Keratinocyte (primary cell): ENCODE data around the gene FLNB. TPM values are rescaled to one million over a fixed set of nuclear protein-coding genes. Genes with fewer than 3 reads are reported as not detected.

Experiments used
- DNase-seq: peaks from one replicate; pipeline ENCODE4 v3.0.0-alpha.2; 2011; ENCODE audit warnings: low read depth, missing footprints, low spot score
- FAIRE-seq: peaks from 2 replicates; lab custom pipeline; 2011; peaks lifted over from hg19 to GRCh38; lab: Jason Lieb, UNC
- H2AFZ ChIP-seq: 2 replicates; pipeline ENCODE4 v1.6.0; 2012; ENCODE audit warnings: low read length, control low read depth, inconsistent platforms; ENCODE audit not compliant: control insufficient read depth
- H3K27ac ChIP-seq: 2 replicates; pipeline ENCODE4 v1.5.1; 2011; ENCODE audit warnings: low read length; ENCODE audit not compliant: control insufficient read depth, insufficient read depth
- H3K27me3 ChIP-seq: 3 replicates; pipeline ENCODE4 v1.6.0; 2011; ENCODE audit warnings: low read length; ENCODE audit not compliant: control insufficient read depth, insufficient read depth; ENCODE audit errors: extremely low read depth
- H3K36me3 ChIP-seq, 2 experiments: 2 replicates in 1 of 2; 3 replicates in 1 of 2; pipeline ENCODE4 v1.5.1; 2011; ENCODE audit warnings: low read length in 2 of 2, mild to moderate bottlenecking in 1 of 2; ENCODE audit not compliant: control insufficient read depth in 2 of 2, insufficient read depth in 2 of 2; ENCODE audit errors: extremely low read depth in 1 of 2
- H3K4me1 ChIP-seq: 3 replicates; pipeline ENCODE4 v1.5.1; 2011; ENCODE audit warnings: low read length; ENCODE audit not compliant: control insufficient read depth, insufficient read depth; ENCODE audit errors: extremely low read depth
- H3K4me2 ChIP-seq: 3 replicates; pipeline ENCODE4 v1.6.0; 2011; ENCODE audit warnings: low read depth, low read length; ENCODE audit not compliant: control insufficient read depth, insufficient read depth; ENCODE audit errors: extremely low read depth
- H3K4me3 ChIP-seq, 3 experiments: fragments of 200-600 bp in 1 of 3; sonication (generic) in 1 of 3; 2 replicates in 2 of 3; 3 replicates in 1 of 3; pipeline ENCODE4 v1.5.1; 2011 to 2016; ENCODE audit warnings: low read length in 3 of 3, mild to moderate bottlenecking in 3 of 3, control low read depth in 2 of 3, inconsistent platforms in 1 of 3, low read depth in 1 of 3, mixed read lengths in 1 of 3, mixed run types in 1 of 3, moderate library complexity in 1 of 3; ENCODE audit not compliant: control insufficient read depth in 2 of 3, insufficient read depth in 2 of 3; ENCODE audit errors: extremely low read depth in 1 of 3
- H3K79me2 ChIP-seq: 2 replicates; pipeline ENCODE4 v1.6.0; 2012; ENCODE audit warnings: low read length; ENCODE audit not compliant: control insufficient read depth, insufficient read depth
- H3K9ac ChIP-seq: 3 replicates; pipeline ENCODE4 v1.6.0; 2011; ENCODE audit warnings: low read length; ENCODE audit not compliant: control insufficient read depth, insufficient read depth; ENCODE audit errors: extremely low read depth
- H3K9me1 ChIP-seq: 3 replicates; pipeline ENCODE4 v1.6.0; 2011; ENCODE audit warnings: low read length; ENCODE audit not compliant: control insufficient read depth, insufficient read depth; ENCODE audit errors: extremely low read depth
- H3K9me3 ChIP-seq: 2 replicates; pipeline ENCODE4 v1.5.1; 2012; ENCODE audit warnings: low read depth, low read length; ENCODE audit not compliant: control insufficient read depth
- H4K20me1 ChIP-seq: 3 replicates; pipeline ENCODE4 v1.6.0; 2011; ENCODE audit warnings: low read length; ENCODE audit not compliant: control insufficient read depth, insufficient read depth; ENCODE audit errors: extremely low read depth
- EZH2 ChIP-seq: IDR thresholded peaks from one replicate; pipeline ENCODE4 v1.6.1; 2012; ENCODE audit warnings: inconsistent platforms, mild to moderate bottlenecking, low read length, moderate library complexity
- dilution Hi-C: fragments of 300-500 bp; cut with MboI; formaldehyde crosslinking; loops from one replicate; pipeline ENCODE4 v1.7.0; 2020; ENCODE audit warnings: low sequenced_read_pairs; ENCODE audit not compliant: extremely low pct_ligation_motif_present
- polyA plus RNA-seq, 5 experiments: library from polyadenylated mRNA; depleted of rRNA in 3 of 5; stranded (reverse) in 3 of 5; stranded (forward) in 1 of 5; unstranded in 1 of 5; fragments of >200 nt; gene quantifications; 1 replicate in 1 of 5; 2 replicates in 3 of 5; 3 replicates in 1 of 5; pipeline versions ENCODE4 v1.2.1 to v1.2.3, GENCODE V29; 2011 to 2012; ENCODE audit warnings: missing spikeins in 2 of 5, low read depth in 1 of 5, low replicate concordance in 1 of 5
- TF ChIP-seq, protein P1 (sequence below), 3 experiments: IDR thresholded peaks in 1 of 3; conservative IDR thresholded peaks in 1 of 3; optimal IDR thresholded peaks in 1 of 3; 2 replicates in 2 of 3; 3 replicates in 1 of 3; pipeline versions ENCODE3 to v1.5.1; 2011; ENCODE audit warnings: low read length in 3 of 3, mild to moderate bottlenecking in 3 of 3, moderate library complexity in 2 of 3, control low read depth in 1 of 3, inconsistent platforms in 1 of 3; ENCODE audit not compliant: insufficient read depth in 2 of 3; ENCODE audit errors: extremely low read depth in 1 of 3

Gene FLNB
- polyA plus RNA-seq, 1 donor (not counting 4 experiments of a cell fraction or from before 2014, with no cell fraction given) = 289 TPM

- DNase-seq (no peak), FAIRE-seq (no peak)
- Histone ChIP-seq H3K4me1 (no peaks in the 10 kb centered on the region), H3K9me1 (no peaks in the 10 kb centered on the region), H3K9me3 (no peaks in the 10 kb centered on the region), H3K4me2 (no peak overlapping the region), H4K20me1 (peaks cover 55% of the 10 kb centered on the region), H2AFZ (no peak overlapping the region), H3K4me3 (no peak overlapping the region), H3K79me2 (peaks cover 69% of the 10 kb centered on the region), H3K9ac (no peak overlapping the region), H3K36me3 (peaks cover 64 to 89% of the 10 kb centered on the region in 2 experiments), H3K27me3 (no peaks in the 10 kb centered on the region), H3K27ac (no peak overlapping the region)
- TF ChIP-seq EZH2 = no peak
- TF ChIP-seq, protein P1, sequence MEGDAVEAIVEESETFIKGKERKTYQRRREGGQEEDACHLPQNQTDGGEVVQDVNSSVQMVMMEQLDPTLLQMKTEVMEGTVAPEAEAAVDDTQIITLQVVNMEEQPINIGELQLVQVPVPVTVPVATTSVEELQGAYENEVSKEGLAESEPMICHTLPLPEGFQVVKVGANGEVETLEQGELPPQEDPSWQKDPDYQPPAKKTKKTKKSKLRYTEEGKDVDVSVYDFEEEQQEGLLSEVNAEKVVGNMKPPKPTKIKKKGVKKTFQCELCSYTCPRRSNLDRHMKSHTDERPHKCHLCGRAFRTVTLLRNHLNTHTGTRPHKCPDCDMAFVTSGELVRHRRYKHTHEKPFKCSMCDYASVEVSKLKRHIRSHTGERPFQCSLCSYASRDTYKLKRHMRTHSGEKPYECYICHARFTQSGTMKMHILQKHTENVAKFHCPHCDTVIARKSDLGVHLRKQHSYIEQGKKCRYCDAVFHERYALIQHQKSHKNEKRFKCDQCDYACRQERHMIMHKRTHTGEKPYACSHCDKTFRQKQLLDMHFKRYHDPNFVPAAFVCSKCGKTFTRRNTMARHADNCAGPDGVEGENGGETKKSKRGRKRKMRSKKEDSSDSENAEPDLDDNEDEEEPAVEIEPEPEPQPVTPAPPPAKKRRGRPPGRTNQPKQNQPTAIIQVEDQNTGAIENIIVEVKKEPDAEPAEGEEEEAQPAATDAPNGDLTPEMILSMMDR (optimal IDR thresholded peaks at IDR 0.05 in 1 of 3, IDR thresholded peaks at IDR 0.05 in 1 of 3, conservative IDR thresholded peaks at IDR 0.05 in 1 of 3; ENCODE audit: extremely low read depth in 1 of 3, insufficient read depth in 2 of 3, low read length in 3 of 3) = no peak
- dilution Hi-C loops = no loop called here
Measured at GRCh38 chr3:58122936-58123700, 114.9 kb downstream of the FLNB start.

DNA sequence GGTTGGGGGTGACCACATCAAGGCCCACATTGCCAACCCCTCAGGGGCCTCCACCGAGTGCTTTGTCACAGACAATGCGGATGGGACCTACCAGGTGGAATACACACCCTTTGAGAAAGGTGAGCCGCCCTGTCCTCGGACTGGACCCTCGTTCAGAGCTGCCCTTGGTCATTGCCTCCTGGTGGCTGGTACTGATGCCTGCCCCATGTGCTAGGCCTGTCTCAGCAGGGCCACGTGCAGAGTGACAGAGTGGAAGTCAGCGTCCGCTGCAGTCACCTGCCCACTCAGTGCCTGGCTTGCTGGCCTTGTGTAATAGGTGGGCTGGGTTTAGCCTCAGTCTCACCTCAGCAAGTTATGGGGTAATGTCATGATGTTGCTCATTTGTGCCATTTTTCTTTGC, 116.2 kb downstream of the FLNB start:
- TF ChIP-seq, protein P1 (optimal IDR thresholded peaks at IDR 0.05 in 1 of 3, IDR thresholded peaks at IDR 0.05 in 1 of 3, conservative IDR thresholded peaks at IDR 0.05 in 1 of 3; ENCODE audit: extremely low read depth in 1 of 3, insufficient read depth in 2 of 3, low read length in 3 of 3) = no peak
- TF ChIP-seq EZH2 = no peak
- Histone ChIP-seq H3K79me2 (peaks cover 71% of the 10 kb centered on the region), H3K27me3 (no peaks in the 10 kb centered on the region), H3K9me1 (no peaks in the 10 kb centered on the region), H3K9me3 (no peaks in the 10 kb centered on the region), H4K20me1 (peaks cover 57% of the 10 kb centered on the region), H3K9ac (no peak overlapping the region), H3K4me2 (no peak overlapping the region), H3K4me3 (no peak overlapping the region), H3K36me3 (peaks cover 63 to 89% of the 10 kb centered on the region in 2 experiments), H2AFZ (no peak overlapping the region), H3K4me1 (no peaks in the 10 kb centered on the region), H3K27ac (no peak overlapping the region)
- dilution Hi-C loops = no loop called here
- DNase-seq (no peak), FAIRE-seq (no peak)
